Right lobe of liver (tissue), 6 donors: ENCODE measurements around the gene HSPA6. TPM values are rescaled to one million over a fixed set of nuclear protein-coding genes. Genes with fewer than 3 reads are reported as not detected.
"Not testable (repeated sequence)": the region's sequence is repeated elsewhere in the genome, so short reads cannot be mapped to it uniquely, and the experiment has no call there.

Source experiments
- ATAC-seq, 4 donors: fragments of 200-7000 bp; cut with Tn5 transposase; one replicate each; pipeline ENCODE4 v1.9.1; 2020; ENCODE audit warnings: mild to moderate bottlenecking in 4 of 4, moderate library complexity in 4 of 4
- DNase-seq, 3 donors: peaks; one replicate each; pipeline ENCODE4 v3.0.0-alpha.2; 2020
- H3K27ac ChIP-seq, 3 donors: fragments of 200-600 bp; one replicate each; pipeline ENCODE4 v1.8.0; 2022
- H3K27me3 ChIP-seq, 2 donors: fragments of 200-600 bp; one replicate each; pipeline ENCODE4 v1.8.0; 2022
- H3K36me3 ChIP-seq, 4 donors: fragments of 200-600 bp; sonication (generic) in 1 of 4; one replicate each; pipeline versions ENCODE4 v1.5.1 to v1.8.0; 2017 to 2022; ENCODE audit warnings: control low read depth in 1 of 4
- H3K4me1 ChIP-seq, 4 donors: fragments of 200-600 bp; sonication (generic) in 1 of 4; one replicate each; pipeline versions ENCODE4 v1.5.1 to v1.8.0; 2017 to 2022; ENCODE audit warnings: control low read depth in 1 of 4
- H3K4me3 ChIP-seq, 3 donors: fragments of 200-600 bp; one replicate each; pipeline ENCODE4 v1.8.0; 2022
- H3K9me3 ChIP-seq, 4 donors: fragments of 200-600 bp; sonication (generic) in 1 of 4; one replicate each; pipeline versions ENCODE4 v1.5.1 to v1.8.0; 2017 to 2022; ENCODE audit warnings: control low read depth in 1 of 4
- POLR2A ChIP-seq: fragments of 450-650 bp; IDR thresholded peaks from one replicate; pipeline ENCODE4 v1.6.1; 2017; ENCODE audit warnings: antibody characterized with exemption, mild to moderate bottlenecking
- WGBS: methylation state at CpG from one replicate; pipeline ENCODE4 v1.1.6; 2018; ENCODE audit warnings: low coverage, low lambda C conversion rate; ENCODE audit not compliant: insufficient coverage; ENCODE audit errors: missing lambda C conversion rate; 5-methylcytosine and 5-hydroxymethylcytosine counted together
- intact Hi-C, 2 donors: fragments of 100-400 bp; cut with DNase I; formaldehyde crosslinking; loops; one replicate each; pipeline versions ENCODE4 v1.11.2 to v1.14.1; 2022
- total RNA-seq, 6 experiments: library from RNA; depleted of rRNA in 2 of 6; stranded (reverse); fragments of >200 nt in 2 of 6; fragmentation: NEBNext Ultra II Directional in 3 of 6; extraction: Animal tissue kit (Norgen Biotek cat#: 25700) in 3 of 6; gene quantifications; one replicate each; pipeline versions ENCODE4 v1.1.0 to v1.2.4, GENCODE V29; 2016 to 2023
- TF ChIP-seq, protein P1 (sequence below), 4 donors: fragments of 200-600 bp in 3 of 4; fragments of 450-650 bp in 1 of 4; IDR thresholded peaks; one replicate each; pipeline versions ENCODE4 v1.5.1 to v1.8.0; 2016 to 2022; ENCODE audit warnings: antibody characterized with exemption in 4 of 4, mild to moderate bottlenecking in 2 of 4
- donor health status: DM: no; HTN: yes; CAD: no.
- donor health status: DM: no; HTN: no; CAD: no.
- donor health status: DM: no; HTN: no; CAD: no.
- donor health status: DM: no; HTN: yes; CAD: no.
- donor health status: DM: no; HTN: yes; CAD: no.

Gene HSPA6
- total RNA-seq, 6 experiments from 2014 or later = 0.59 to 3.1 (median 1.6) TPM

DNA sequence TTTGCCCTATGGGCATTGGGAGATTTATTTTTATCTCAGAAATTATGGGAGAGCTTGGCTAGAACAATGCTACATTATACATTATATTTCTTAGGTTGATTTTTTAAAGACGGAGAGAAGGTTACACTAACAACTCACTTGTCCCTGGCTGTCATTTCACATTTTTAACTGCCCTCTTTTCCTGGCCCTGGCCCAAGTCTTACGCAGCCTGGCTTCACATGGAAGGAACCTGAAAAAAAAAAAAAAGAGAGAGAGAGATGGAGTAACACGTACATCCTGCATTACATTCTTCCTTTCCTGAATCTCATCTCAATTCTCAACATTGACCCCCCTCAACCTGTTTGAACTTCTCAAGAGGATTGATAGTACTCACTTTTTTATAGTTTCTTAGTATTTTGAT lies 4.2 kb downstream of the HSPA6 start:
- H3K36me3 ChIP-seq, H3K9me3 ChIP-seq, H3K4me1 ChIP-seq, intact Hi-C loops, ATAC-seq, H3K27ac ChIP-seq, H3K4me3 ChIP-seq, H3K27me3 ChIP-seq: not testable (repeated sequence)
- 25% methylated on average over 3 of the region's 3 CpGs for WGBS
- peak in 1 of 3 donors; percentile 64 for DNase-seq

DNA sequence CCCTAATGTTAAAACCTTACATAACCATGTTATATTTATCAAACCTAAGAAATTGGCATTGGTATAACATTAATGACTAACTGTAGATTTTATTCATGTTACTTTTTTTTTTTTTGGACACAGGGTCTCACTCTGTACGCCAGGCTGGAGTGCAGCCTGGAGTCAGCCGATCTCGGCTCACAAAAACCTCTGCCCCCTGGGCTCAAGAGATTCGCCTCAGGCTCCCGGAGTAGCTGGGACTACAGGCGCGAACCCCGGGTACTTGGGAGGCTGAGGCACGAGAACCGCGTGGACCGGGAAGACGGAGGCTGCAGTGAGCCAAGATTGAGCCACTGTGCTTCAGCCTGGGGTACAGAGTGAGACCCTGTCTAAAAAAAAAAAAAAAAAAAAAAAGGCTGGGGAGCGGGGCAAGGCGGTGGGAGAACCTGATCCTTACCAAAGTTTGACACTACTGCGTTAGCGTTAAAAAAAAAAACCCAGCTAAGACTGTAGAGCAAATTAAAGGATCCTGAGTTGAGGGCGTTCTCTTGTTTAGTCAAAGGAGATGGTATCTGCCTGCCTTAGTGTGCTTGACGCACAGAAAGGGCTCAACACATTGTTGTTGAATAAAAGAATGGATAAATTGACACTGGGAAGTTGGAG lies 5.2 kb downstream of the HSPA6 start:
- ATAC-seq, intact Hi-C loops: not testable (repeated sequence)

GRCh38 chr1:161530158-161530557 lies 5.8 kb downstream of the HSPA6 start:
- H3K36me3 ChIP-seq, intact Hi-C loops, H3K4me1 ChIP-seq, H3K27me3 ChIP-seq, H3K9me3 ChIP-seq: not testable (repeated sequence)
- peak; percentile 66 to 76 (median 70) for ATAC-seq
- WGBS = 2% methylated on average over 13 of the region's 13 CpGs
- peak in 2 of 3 donors; percentile 65 to 75 for DNase-seq
- H3K4me3 ChIP-seq = peak overlapping the region; percentile 60 to 66 (median 60)
- H3K27ac ChIP-seq = peak overlapping the region; percentile 69 to 93 (median 89)

More for the DNA sequence above, 5.2 kb downstream of the HSPA6 start:
- H3K9me3 ChIP-seq, DNase-seq, H3K4me1 ChIP-seq, H3K27me3 ChIP-seq, H3K36me3 ChIP-seq: not testable (repeated sequence)
- Histone ChIP-seq H3K4me3 (peak overlapping the region in 1 of 3 donors; percentile 66), H3K27ac (peak overlapping the region in 2 of 3 donors; percentile 89 to 93)
- 37% methylated on average over 19 of the region's 19 CpGs for whole genome bisulfite sequencing

- ATAC-seq (peak; percentile 79 to 89 (median 82)), DNase-seq (peak; percentile 84 to 86 (median 85))
- WGBS = 2% methylated on average over 36 of the region's 56 CpGs
- Histone ChIP-seq H3K27ac (peak overlapping the region; percentile 69 to 93 (median 89)), H3K4me3 (peak overlapping the region; percentile 60 to 66 (median 60))
- H3K9me3 ChIP-seq, H3K36me3 ChIP-seq, H3K4me1 ChIP-seq, intact Hi-C loops, H3K27me3 ChIP-seq: not testable (repeated sequence)
These were observed 6.6 kb downstream of the HSPA6 start for GRCh38 chr1:161530671-161531641.

GRCh38 chr1:161531986-161532643 lies 7.8 kb downstream of the HSPA6 start:
- WGBS = 77% methylated on average over 22 of the region's 22 CpGs
- no peaks in the 10 kb centered on the region for H3K27me3 ChIP-seq
- DNase-seq (no peak), ATAC-seq (no peak)
- H3K9me3 ChIP-seq = no peaks in the 10 kb centered on the region
- intact Hi-C loops = no loop called here
- H3K4me1 ChIP-seq = peaks cover 0 to 3% (median 0%) of the 10 kb centered on the region in 4 donors
- H3K27ac ChIP-seq = peak overlapping the region in 1 of 3 donors; percentile 93
- H3K4me3 ChIP-seq = no peak overlapping the region
- TF ChIP-seq, protein P1, sequence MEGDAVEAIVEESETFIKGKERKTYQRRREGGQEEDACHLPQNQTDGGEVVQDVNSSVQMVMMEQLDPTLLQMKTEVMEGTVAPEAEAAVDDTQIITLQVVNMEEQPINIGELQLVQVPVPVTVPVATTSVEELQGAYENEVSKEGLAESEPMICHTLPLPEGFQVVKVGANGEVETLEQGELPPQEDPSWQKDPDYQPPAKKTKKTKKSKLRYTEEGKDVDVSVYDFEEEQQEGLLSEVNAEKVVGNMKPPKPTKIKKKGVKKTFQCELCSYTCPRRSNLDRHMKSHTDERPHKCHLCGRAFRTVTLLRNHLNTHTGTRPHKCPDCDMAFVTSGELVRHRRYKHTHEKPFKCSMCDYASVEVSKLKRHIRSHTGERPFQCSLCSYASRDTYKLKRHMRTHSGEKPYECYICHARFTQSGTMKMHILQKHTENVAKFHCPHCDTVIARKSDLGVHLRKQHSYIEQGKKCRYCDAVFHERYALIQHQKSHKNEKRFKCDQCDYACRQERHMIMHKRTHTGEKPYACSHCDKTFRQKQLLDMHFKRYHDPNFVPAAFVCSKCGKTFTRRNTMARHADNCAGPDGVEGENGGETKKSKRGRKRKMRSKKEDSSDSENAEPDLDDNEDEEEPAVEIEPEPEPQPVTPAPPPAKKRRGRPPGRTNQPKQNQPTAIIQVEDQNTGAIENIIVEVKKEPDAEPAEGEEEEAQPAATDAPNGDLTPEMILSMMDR (IDR thresholded peaks at IDR 0.05) = no peak
- TF ChIP-seq POLR2A = no peak
- H3K36me3 ChIP-seq = no peaks in the 10 kb centered on the region
